Renal cortex interstitium (tissue), 11 donors: ENCODE data around the gene DPYD. TPM values are rescaled to one million over a fixed set of nuclear protein-coding genes. Genes with fewer than 3 reads are reported as not detected.

Experiments
- DNase-seq, 11 donors: peaks; one replicate each; pipeline ENCODE4 v3.0.0-alpha.2; 2013; ENCODE audit warnings: low read depth in 9 of 11, low spot score in 4 of 11; ENCODE audit errors: extremely low read depth in 1 of 11
- polyA plus RNA-seq, 3 donors: library from polyadenylated mRNA; unstranded; fragments of 120-200 nt; gene quantifications; one replicate each; pipeline ENCODE4 v1.2.1, GENCODE V29; 2013; ENCODE audit not compliant: insufficient read length in 3 of 3

The DPYD gene
- polyA plus RNA-seq, 3 donors = 11.6 to 13.0 (median 13.0) TPM

- DNase-seq = no peak
Observed at GRCh38 chr1:97660431-97661105, 260.3 kb downstream of the DPYD start.

DNA sequence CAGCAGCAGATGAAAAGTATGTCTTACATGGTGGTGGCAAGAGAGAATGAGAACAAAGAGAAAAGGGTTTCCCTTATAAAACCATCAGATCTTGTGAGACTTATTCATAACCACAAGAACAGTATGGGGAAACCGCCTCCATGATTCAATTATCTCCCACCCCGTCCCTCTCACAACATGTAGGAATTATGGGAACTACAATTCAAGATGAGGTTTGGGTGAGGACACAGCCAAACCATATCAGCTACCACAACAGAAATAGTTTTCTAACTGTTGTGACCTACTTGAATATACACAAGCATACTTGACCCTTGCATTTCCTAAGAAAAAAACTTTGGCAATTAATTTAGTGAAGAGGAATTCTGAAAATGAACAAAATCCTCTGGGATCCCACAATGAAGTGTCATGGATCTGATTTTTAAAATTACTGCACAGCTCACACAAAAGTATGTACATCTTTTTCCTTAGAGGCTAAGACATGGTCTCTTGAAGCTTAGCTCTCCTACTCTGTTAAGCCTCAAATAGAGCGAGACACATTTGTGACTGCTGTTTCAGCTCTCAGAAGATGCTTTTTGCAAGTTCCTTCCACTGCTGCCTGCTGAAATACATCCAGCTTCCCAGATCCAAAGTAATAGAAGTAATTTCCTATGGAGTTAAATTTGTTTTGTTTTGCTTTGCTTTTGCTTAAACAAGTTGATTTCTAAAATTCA is 265.8 kb downstream of the DPYD start:
- no peak for DNase-seq

- no peak for DNase-seq
Observed at GRCh38 chr1:97651250-97651649, 269.6 kb downstream of the DPYD start.

DNA sequence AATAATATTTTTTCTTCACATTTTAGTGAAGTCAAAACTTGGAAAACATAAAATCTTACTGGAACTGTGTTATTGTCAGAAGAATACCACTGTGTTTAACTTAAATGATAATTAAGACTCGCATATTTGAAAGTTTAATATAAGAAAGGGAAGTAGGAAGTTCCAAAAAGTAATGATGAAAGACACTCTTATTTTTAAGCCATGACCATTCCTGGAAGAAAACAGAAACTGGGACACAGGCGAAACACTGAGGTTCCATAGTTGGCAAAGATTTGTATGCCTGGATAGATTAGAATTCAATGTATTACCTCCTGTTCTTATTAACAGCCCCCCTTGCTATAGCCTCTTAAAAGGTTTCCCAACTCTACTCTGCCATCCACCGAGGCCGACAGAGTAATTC is 271.2 kb downstream of the DPYD start:
- DNase-seq = no peak

DNA sequence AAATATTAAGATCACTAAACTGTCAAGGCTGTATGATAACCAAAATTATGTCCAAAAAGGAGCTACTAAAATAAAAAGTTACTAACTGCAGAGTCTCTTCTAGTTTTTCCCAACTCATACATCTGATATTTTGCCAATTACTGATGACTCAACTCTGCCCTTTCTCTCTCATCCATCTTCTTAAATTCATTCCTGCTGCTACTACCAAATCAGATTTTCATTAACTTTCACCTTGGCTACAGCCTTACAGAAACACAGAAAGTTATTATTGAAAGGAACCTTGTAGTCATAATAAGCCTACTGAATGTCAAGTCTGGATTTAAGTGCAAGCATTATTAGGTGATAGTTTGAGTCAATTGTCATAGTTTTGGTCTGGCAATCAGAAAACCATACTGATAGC is 273.1 kb downstream of the DPYD start:
- DNase-seq = no peak

GRCh38 chr1:97646071-97646470 is 274.8 kb downstream of the DPYD start:
- DNase-seq = no peak

- DNase-seq = no peak
Observed at GRCh38 chr1:97640677-97641076, 280.2 kb downstream of the DPYD start.

GRCh38 chr1:97636941-97637340 is 283.9 kb downstream of the DPYD start:
- no peak for DNase-seq

DNA sequence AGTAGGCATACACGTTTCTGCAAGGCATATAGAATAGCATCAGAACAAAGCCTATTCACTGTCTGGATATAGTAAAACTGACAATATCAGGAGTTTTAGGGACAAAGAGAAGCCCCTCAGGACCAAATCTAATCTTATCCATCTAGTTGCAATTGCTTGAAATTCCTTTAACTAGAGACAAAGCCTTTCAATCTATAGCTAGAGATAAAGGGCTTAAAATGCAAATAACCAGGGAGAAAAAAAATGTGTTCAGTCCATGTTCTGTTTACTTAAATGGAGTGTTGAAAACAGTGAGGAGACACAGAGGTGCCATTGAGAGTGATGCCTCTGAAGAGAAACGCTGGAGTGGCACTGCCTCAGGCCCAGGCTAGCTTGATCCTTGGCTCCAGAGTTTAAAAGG is 286.1 kb downstream of the DPYD start:
- DNase-seq = no peak

DNA sequence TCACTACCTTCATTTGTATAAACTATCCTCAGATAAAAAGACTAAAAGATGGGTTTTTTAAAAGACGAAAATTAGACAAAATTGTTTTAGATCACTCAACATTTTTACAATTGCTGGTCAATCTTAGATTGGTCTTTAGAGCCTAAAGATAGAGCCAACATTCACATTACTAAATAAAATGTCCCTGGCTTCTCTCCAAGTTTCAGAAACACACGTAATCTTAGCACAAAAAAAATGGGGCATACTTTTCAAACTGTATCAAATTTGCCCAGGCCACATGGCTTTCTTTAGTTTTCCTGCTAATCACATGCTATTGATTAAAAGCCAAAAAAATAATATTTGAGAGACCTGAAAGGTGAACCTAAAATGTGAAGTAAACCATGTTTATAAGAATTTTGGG is 288.1 kb downstream of the DPYD start:
- DNase-seq = no peak

DNA sequence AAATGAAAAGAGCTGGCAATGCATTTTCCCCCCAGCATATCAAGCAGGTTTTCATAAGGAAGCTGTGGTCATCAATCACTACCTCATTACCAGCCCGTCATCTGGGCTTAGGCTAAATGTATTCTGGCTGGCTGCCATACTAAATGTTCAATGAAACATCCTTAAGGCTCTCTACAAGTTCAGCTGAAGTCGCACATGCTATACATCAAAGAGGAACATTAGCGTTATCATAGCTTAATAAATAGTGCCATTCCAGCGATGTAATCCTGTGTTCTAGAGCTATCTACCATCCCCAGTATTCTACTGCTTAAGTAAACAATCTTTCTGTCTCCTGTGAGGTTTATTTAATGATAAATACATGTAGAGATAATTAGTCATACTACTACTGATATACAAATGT is 288.8 kb downstream of the DPYD start:
- peak in 3 of 11 donors; percentile 3 to 9 (median 5) for DNase-seq

- DNase-seq = peak in 2 of 11 donors; percentile 5 to 11
Observed at GRCh38 chr1:97630948-97631347, 289.9 kb downstream of the DPYD start.

GRCh38 chr1:97630281-97630680 is 290.6 kb downstream of the DPYD start:
- DNase-seq = no peak

GRCh38 chr1:97623220-97623619 is 297.6 kb downstream of the DPYD start:
- DNase-seq = no peak

- no peak for DNase-seq
Observed at GRCh38 chr1:97621955-97622354, 298.9 kb downstream of the DPYD start.

- no peak for DNase-seq
Observed at GRCh38 chr1:97619706-97620105, 301.1 kb downstream of the DPYD start.

GRCh38 chr1:97610748-97611147 is 310.1 kb downstream of the DPYD start:
- DNase-seq = no peak

DNA sequence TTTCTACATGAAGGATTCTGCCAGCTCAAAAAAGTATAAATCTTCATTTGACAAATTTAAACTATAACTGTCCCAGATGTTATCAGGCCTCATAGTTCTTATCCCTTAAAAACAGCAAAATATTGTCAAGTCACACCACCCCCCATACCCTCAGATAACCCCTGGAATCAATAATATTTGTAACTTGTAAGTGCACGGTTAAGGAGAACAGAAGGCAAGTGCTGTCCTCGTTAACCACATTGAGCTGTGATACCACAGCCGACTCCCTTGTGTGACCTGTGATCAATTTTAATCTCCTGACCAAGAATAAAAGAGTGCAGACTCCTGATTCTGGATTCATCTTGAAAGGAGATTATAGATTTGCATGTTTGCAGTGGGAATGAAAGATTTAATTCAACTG is 310.7 kb downstream of the DPYD start:
- DNase-seq = no peak

DNA sequence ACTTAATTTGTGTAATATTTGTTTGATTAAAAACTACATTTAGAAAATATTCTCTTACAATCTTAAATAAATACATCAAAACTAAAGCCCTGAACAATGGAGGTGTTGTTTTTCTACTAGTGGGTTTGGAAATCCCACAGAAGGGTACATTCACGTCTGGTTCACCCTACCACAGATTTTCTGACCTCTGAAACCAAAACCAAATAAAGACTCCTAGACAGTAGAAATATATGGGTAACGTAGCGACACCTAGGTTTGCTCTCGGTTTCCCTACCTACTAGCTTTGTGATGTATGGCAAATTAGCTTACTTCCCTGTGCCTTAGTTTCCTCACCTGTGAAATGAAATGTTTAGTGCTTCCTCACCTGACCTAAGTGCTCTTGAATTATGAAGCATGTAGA is 312.6 kb downstream of the DPYD start:
- no peak for DNase-seq

DNA sequence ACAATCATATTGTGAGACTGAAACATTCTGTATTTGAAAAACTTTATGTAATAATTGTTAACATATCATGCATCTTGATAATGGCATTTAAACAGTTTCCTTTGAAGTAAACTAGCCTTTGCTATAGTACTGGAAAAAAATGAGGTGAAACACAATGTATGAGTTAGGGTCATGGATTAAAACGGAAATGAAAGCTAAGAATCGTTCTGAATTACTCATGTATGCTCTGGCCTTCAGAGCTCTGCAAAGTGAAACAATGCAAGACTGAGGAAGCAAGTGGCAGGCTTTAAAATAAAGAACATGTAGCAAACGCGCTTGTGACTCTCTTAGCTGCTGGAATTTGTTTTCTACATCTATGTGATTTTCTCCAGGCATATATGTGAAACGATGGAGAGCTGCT is 317.1 kb downstream of the DPYD start:
- DNase-seq = peak in 2 of 11 donors; percentile 1

DNA sequence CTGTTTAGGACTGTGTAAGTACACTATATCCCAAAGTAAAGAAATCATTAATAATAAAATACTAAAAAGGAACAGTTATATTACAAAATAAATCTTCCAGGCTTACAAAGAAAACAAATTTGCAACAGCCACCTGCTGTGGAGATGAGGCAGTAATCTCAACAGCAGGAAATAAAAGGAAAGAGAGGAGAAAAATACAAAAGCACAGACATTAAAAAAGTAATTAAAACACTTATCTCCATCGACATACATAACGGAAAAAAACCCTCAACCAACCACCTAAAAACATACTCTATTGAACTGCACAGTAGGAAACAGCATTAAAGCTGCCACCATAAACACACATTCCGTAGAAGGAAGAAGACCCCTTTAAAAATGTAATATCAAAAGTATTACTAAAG is 317.6 kb downstream of the DPYD start:
- no peak for DNase-seq
